HepG2 (cell line): Measurements from ENCODE around the gene PRKN. TPM values are rescaled to one million over a fixed set of nuclear protein-coding genes. Genes with fewer than 3 reads are reported as not detected.

ENCODE experiments used
- ATAC-seq: fragments of 200-7000 bp; cut with Tn5 transposase; 3 replicates; pipeline ENCODE4 v1.9.1; 2020; ENCODE audit warnings: mild to moderate bottlenecking, moderate library complexity
- BruUV-seq: library from RNA; stranded (reverse); fragments of 400-500 nt; replicated peaks from 2 replicates; lab custom pipeline; 2021; lab: Mats Ljungman, UMichigan
- CTCF ChIA-PET: fragments of 300-600 bp; formaldehyde crosslinking; extraction: SDS; loops from one replicate; lab custom pipeline; 2021; ENCODE audit warnings: low total read pairs, inconsistent platforms, low intra/inter-chr PET ratio; lab: Yijun Ruan, JAX
- POLR2A ChIA-PET: fragments of 350-600 bp; sonication (Branson Sonifier 250); formaldehyde crosslinking; loops from one replicate; lab custom pipeline; 2020; ENCODE audit warnings: antibody characterized with exemption, inconsistent platforms; lab: Yijun Ruan, JAX
- DNase-seq: peaks from one replicate; pipeline ENCODE4 v3.0.0-alpha.2; 2015; ENCODE audit warnings: low spot score
- FAIRE-seq: peaks from 3 replicates; lab custom pipeline; 2011; peaks lifted over from hg19 to GRCh38; lab: Jason Lieb, UNC
- H2AFZ ChIP-seq: one replicate; pipeline ENCODE4 v1.6.1; 2011; ENCODE audit warnings: low read length, inconsistent platforms
- H3K27ac ChIP-seq: fragments of 300-600 bp; 3 replicates; pipeline ENCODE4 v1.8.0; 2011; ENCODE audit warnings: mixed run types, mild to moderate bottlenecking, mixed read lengths, low read length, inconsistent platforms; ENCODE audit not compliant: insufficient read depth; ENCODE audit errors: extremely low read length
- H3K27me3 ChIP-seq, 2 experiments: fragments of 200-600 bp in 1 of 2; 2 replicates in 1 of 2; 3 replicates in 1 of 2; pipeline versions ENCODE4 v1.6.0 to v1.8.0; 2011; ENCODE audit warnings: low read length in 2 of 2, mild to moderate bottlenecking in 2 of 2, moderate library complexity in 2 of 2, inconsistent platforms in 1 of 2; ENCODE audit not compliant: insufficient read depth in 2 of 2, control insufficient read depth in 1 of 2
- H3K36me3 ChIP-seq, 2 experiments: fragments of 200-600 bp in 1 of 2; replicated peaks in 1 of 2; 2 replicates in 1 of 2; 3 replicates in 1 of 2; pipeline versions ENCODE4 v1.5.1 to v1.8.0; 2011; ENCODE audit warnings: low read length in 2 of 2, inconsistent platforms in 1 of 2; ENCODE audit not compliant: insufficient read depth in 2 of 2, control insufficient read depth in 1 of 2
- H3K4me1 ChIP-seq: 2 replicates; pipeline ENCODE4 v1.5.1; 2012; ENCODE audit warnings: low read length, inconsistent platforms; ENCODE audit not compliant: insufficient read depth
- H3K4me2 ChIP-seq: 2 replicates; pipeline ENCODE4 v1.6.0; 2011; ENCODE audit warnings: low read depth, low read length, inconsistent platforms
- H3K4me3 ChIP-seq, 3 experiments: fragments of 200-600 bp in 1 of 3; sonication (generic), shearing (Covaris generic) in 1 of 3; replicated peaks in 1 of 3; 2 replicates each; pipeline ENCODE4 v1.5.1; 2011 to 2016; ENCODE audit warnings: low read length in 3 of 3, inconsistent platforms in 2 of 3, low read depth in 2 of 3, mild to moderate bottlenecking in 2 of 3, control low read depth in 1 of 3, mixed read lengths in 1 of 3; ENCODE audit not compliant: insufficient read depth in 1 of 3
- H3K79me2 ChIP-seq: one replicate; pipeline ENCODE4 v1.6.1; 2011; ENCODE audit warnings: low read length, inconsistent platforms; ENCODE audit not compliant: insufficient read depth
- H3K9ac ChIP-seq: 2 replicates; pipeline ENCODE4 v1.6.0; 2011; ENCODE audit warnings: mild to moderate bottlenecking, low read depth, low read length, inconsistent platforms; ENCODE audit not compliant: insufficient read depth
- H3K9me3 ChIP-seq: 2 replicates; pipeline ENCODE4 v1.5.1; 2012; ENCODE audit warnings: mild to moderate bottlenecking, low read length
- H4K20me1 ChIP-seq: 2 replicates; pipeline ENCODE4 v1.6.0; 2011; ENCODE audit warnings: inconsistent platforms, mild to moderate bottlenecking, low read length, moderate library complexity; ENCODE audit not compliant: insufficient read depth
- MAFF ChIP-seq: IDR thresholded peaks from 2 replicates; pipeline ENCODE4 v1.6.1; 2011; ENCODE audit warnings: low read depth, low read length, improper control_type of control experiment
- MAFK ChIP-seq, 2 experiments: IDR thresholded peaks in 1 of 2; conservative IDR thresholded peaks in 1 of 2; 2 replicates each; pipeline ENCODE4 v1.6.1; 2011; ENCODE audit warnings: improper control_type of control experiment in 2 of 2, low read length in 2 of 2
- RAD21 ChIP-seq: fragments of 450-650 bp; formaldehyde crosslinking; IDR thresholded peaks from 2 replicates; pipeline ENCODE4 v1.5.0; 2020; ENCODE audit warnings: mild to moderate bottlenecking
- ZNF180 ChIP-seq: sonication (generic); formaldehyde crosslinking; IDR thresholded peaks from 2 replicates; pipeline ENCODE4 v1.4.0; 2020; ENCODE audit warnings: low read depth, missing genetic modification reagents, borderline replicate concordance
- ZNF20 ChIP-seq: sonication (generic); formaldehyde crosslinking; IDR thresholded peaks from 2 replicates; pipeline ENCODE4 v1.4.0; 2020; ENCODE audit warnings: mild to moderate bottlenecking, moderate library complexity, missing genetic modification reagents
- WGBS: methylation state at CpG from one replicate; pipeline ENCODE4 v1.1.6; 2017; ENCODE audit warnings: low lambda C conversion rate; 5-methylcytosine and 5-hydroxymethylcytosine counted together
- in situ Hi-C: cut with HindIII; loops from 2 replicates; pipeline ENCODE4 v1.10.0; 2017; ENCODE audit warnings: low pct_unique_long_range_greater_than_20kb; ENCODE audit not compliant: extremely low pct_ligation_motif_present
- intact Hi-C: fragments of 100-400 bp; cut with micrococcal nuclease; formaldehyde crosslinking; loops from one replicate; pipeline ENCODE4 v1.10.0; 2022; ENCODE audit not compliant: unreplicated experiment
- polyA plus RNA-seq, 8 experiments: library from polyadenylated mRNA; depleted of rRNA in 3 of 8; stranded (reverse) in 7 of 8; unstranded in 1 of 8; fragments of >200 nt; fragmentation: Illumina TruSeq in 4 of 8; extraction: Trizol in 4 of 8; gene quantifications; 2 replicates each; pipeline versions ENCODE4 v1.2.1 to v1.2.3, GENCODE V29; 2011 to 2016; ENCODE audit warnings: low read depth in 4 of 8, missing spikeins in 1 of 8, mixed read lengths in 1 of 8; ENCODE audit not compliant: insufficient read depth in 1 of 8
- total RNA-seq, 5 experiments: library from RNA; depleted of rRNA; stranded (reverse); fragments of >200 nt; fragmentation: Illumina TruSeq; extraction: Trizol; gene quantifications; 2 replicates each; pipeline ENCODE4 v1.2.3, GENCODE V29; 2016; ENCODE audit warnings: low read depth in 1 of 5
- TF ChIP-seq, protein P1 (sequence below): IDR thresholded peaks from 2 replicates; pipeline ENCODE4 v1.6.1; 2016; ENCODE audit warnings: low read depth, control low read depth
- TF ChIP-seq, protein P2 (sequence below): IDR thresholded peaks from 2 replicates; pipeline ENCODE4 v1.4.0; 2020; ENCODE audit warnings: mild to moderate bottlenecking, missing genetic modification reagents

Gene PRKN
- total and polyA plus RNA-seq, 2 of the 13 experiments (the other 11 are each of a cell fraction or from before 2014, with no cell fraction given), result 0.31 to 0.44 TPM

DNA sequence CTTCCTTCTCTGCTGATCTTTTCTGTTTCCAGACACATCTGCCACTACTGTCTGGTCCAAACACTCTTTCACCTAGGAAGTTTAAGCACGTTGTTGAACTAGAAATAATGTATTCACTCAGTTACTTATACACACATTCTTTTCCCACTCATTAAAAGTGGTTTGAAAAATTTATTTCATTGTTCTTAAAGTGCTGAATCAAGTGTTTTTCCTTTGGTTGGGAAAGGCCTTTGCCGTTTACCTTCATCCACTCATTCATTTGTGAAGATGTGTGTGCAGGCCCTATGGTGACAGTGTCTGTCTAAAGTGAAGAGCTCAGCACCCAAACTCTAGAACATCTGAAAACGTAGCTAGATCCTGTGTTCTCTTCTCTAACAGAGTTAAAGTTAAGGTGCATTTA lies 1389.6 kb downstream of the PRKN start:
- BruUV-seq, result no TSS peak
- Histone ChIP-seq H3K36me3 (no peaks in the 10 kb centered on the region), H3K27ac (no peak overlapping the region), H3K4me2 (no peak overlapping the region), H4K20me1 (no peaks in the 10 kb centered on the region), H3K27me3 (no peaks in the 10 kb centered on the region), H3K4me3 (no peak overlapping the region), H3K9me3 (no peaks in the 10 kb centered on the region), H3K79me2 (no peaks in the 10 kb centered on the region), H3K9ac (no peak overlapping the region), H2AFZ (no peak overlapping the region), H3K4me1 (no peaks in the 10 kb centered on the region)
- no peak for DNase-seq
- peak; percentile 50 to 65 for TF ChIP-seq MAFK (conservative IDR thresholded peaks at IDR 0.05 in 1 of 2, IDR thresholded peaks at IDR 0.05 in 1 of 2; ENCODE audit: low read length in 2 of 2)
- TF ChIP-seq, protein P1, sequence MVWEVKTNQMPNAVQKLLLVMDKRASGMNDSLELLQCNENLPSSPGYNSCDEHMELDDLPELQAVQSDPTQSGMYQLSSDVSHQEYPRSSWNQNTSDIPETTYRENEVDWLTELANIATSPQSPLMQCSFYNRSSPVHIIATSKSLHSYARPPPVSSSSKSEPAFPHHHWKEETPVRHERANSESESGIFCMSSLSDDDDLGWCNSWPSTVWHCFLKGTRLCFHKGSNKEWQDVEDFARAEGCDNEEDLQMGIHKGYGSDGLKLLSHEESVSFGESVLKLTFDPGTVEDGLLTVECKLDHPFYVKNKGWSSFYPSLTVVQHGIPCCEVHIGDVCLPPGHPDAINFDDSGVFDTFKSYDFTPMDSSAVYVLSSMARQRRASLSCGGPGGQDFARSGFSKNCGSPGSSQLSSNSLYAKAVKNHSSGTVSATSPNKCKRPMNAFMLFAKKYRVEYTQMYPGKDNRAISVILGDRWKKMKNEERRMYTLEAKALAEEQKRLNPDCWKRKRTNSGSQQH (CRISPR knock-in tag), result no peak
- peak; percentile 54; the same call in 1 of the 2 replicates for TF ChIP-seq MAFF
- ChIA-PET CTCF (no interaction called here), POLR2A (no interaction called here)
- in situ Hi-C loops, result no loop called here
- FAIRE-seq, result no peak
- intact Hi-C loops, result no loop called here
- ATAC-seq, result no peak
- WGBS, result 3% methylated on average over 3 of the region's 3 CpGs

DNA sequence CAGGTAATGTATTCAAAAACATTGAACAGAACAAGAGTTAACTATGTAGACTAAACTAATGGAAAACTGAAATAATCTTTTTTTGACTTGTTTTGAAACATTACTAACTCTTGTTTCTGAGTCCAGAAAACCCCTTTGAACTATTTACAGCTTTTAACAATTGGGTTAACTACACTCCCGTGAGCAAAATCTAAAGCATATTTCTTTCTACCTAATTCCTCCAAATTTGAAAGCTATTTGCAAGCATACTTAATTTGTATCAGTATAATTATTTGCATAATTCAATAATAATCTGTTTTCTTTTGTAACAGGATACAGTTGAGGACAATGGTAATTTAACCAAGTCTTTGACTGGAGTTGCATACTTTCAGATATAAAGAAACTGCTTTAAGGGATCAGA lies 1391.1 kb downstream of the PRKN start:
- no peak for FAIRE-seq
- no peaks in the 10 kb centered on the region for H3K36me3 ChIP-seq
- WGBS, result 0% methylated on average over 1 of the region's 1 CpG

More for the DNA sequence above, 1391.1 kb downstream of the PRKN start:
- Histone ChIP-seq H3K79me2 (no peaks in the 10 kb centered on the region), H4K20me1 (no peaks in the 10 kb centered on the region), H3K27ac (no peak overlapping the region), H3K27me3 (no peaks in the 10 kb centered on the region), H3K4me3 (no peak overlapping the region), H2AFZ (no peak overlapping the region), H3K9ac (no peak overlapping the region), H3K9me3 (no peaks in the 10 kb centered on the region), H3K4me1 (no peaks in the 10 kb centered on the region), H3K4me2 (no peak overlapping the region)
- CTCF ChIA-PET, result no interaction called here
- no peak for DNase-seq
- intact Hi-C loops, result no loop called here
- BruUV-seq, result no TSS peak
- no peak for ATAC-seq
- POLR2A ChIA-PET, result no interaction called here
- in situ Hi-C loops, result no loop called here
- TF ChIP-seq RAD21 (CRISPR knock-in tag) (no peak), ZNF180 (CRISPR knock-in tag) (no peak), ZNF20 (CRISPR knock-in tag) (no peak)
- TF ChIP-seq, protein P2, sequence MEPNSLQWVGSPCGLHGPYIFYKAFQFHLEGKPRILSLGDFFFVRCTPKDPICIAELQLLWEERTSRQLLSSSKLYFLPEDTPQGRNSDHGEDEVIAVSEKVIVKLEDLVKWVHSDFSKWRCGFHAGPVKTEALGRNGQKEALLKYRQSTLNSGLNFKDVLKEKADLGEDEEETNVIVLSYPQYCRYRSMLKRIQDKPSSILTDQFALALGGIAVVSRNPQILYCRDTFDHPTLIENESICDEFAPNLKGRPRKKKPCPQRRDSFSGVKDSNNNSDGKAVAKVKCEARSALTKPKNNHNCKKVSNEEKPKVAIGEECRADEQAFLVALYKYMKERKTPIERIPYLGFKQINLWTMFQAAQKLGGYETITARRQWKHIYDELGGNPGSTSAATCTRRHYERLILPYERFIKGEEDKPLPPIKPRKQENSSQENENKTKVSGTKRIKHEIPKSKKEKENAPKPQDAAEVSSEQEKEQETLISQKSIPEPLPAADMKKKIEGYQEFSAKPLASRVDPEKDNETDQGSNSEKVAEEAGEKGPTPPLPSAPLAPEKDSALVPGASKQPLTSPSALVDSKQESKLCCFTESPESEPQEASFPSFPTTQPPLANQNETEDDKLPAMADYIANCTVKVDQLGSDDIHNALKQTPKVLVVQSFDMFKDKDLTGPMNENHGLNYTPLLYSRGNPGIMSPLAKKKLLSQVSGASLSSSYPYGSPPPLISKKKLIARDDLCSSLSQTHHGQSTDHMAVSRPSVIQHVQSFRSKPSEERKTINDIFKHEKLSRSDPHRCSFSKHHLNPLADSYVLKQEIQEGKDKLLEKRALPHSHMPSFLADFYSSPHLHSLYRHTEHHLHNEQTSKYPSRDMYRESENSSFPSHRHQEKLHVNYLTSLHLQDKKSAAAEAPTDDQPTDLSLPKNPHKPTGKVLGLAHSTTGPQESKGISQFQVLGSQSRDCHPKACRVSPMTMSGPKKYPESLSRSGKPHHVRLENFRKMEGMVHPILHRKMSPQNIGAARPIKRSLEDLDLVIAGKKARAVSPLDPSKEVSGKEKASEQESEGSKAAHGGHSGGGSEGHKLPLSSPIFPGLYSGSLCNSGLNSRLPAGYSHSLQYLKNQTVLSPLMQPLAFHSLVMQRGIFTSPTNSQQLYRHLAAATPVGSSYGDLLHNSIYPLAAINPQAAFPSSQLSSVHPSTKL (CRISPR knock-in tag), result no peak
